HG03565 (cell line): Measurements from ENCODE around the gene ARMC8.

ENCODE experiments used
- ATAC-seq: cut with Tn5 transposase; IDR thresholded peaks from one replicate; pipeline ENCODE4 v1.9.1; 2021; ENCODE audit warnings: mild to moderate bottlenecking, moderate library complexity; ENCODE audit not compliant: unreplicated experiment

ARMC8 gene

GRCh38 chr3:138197524-138197923, 10.4 kb downstream of the ARMC8 start:
- ATAC-seq, result no peak

- peak; percentile 51 for ATAC-seq
Observed at GRCh38 chr3:138199851-138200250, 12.8 kb downstream of the ARMC8 start.

- ATAC-seq, result no peak
Observed at GRCh38 chr3:138200424-138200823, 13.3 kb downstream of the ARMC8 start.

GRCh38 chr3:138202945-138203701, 16.0 kb downstream of the ARMC8 start:
- no peak for ATAC-seq

GRCh38 chr3:138203938-138204337, 16.8 kb downstream of the ARMC8 start:
- no peak for ATAC-seq

GRCh38 chr3:138205527-138205926, 18.4 kb downstream of the ARMC8 start:
- ATAC-seq, result no peak

GRCh38 chr3:138206196-138206595, 19.1 kb downstream of the ARMC8 start:
- no peak for ATAC-seq

- ATAC-seq, result no peak
Observed at GRCh38 chr3:138210528-138210927, 23.4 kb downstream of the ARMC8 start.

- ATAC-seq, result no peak
Observed at GRCh38 chr3:138213398-138214085, 26.4 kb downstream of the ARMC8 start.

GRCh38 chr3:138219255-138219654, 32.2 kb downstream of the ARMC8 start:
- no peak for ATAC-seq

GRCh38 chr3:138220242-138220641, 33.1 kb downstream of the ARMC8 start:
- ATAC-seq, result no peak

- no peak for ATAC-seq
Observed at GRCh38 chr3:138220788-138221187, 33.7 kb downstream of the ARMC8 start.

GRCh38 chr3:138222131-138222941, 35.2 kb downstream of the ARMC8 start:
- no peak for ATAC-seq

- ATAC-seq, result no peak
Observed at GRCh38 chr3:138222942-138223287, 35.8 kb downstream of the ARMC8 start.

- ATAC-seq, result no peak
Observed at GRCh38 chr3:138227650-138228049, 40.5 kb downstream of the ARMC8 start.

GRCh38 chr3:138230525-138230924, 43.4 kb downstream of the ARMC8 start:
- ATAC-seq, result no peak

GRCh38 chr3:138232705-138233364, 45.7 kb downstream of the ARMC8 start:
- no peak for ATAC-seq

- no peak for ATAC-seq
Observed at GRCh38 chr3:138234401-138235179, 47.5 kb downstream of the ARMC8 start.

GRCh38 chr3:138238711-138239110, 51.6 kb downstream of the ARMC8 start:
- no peak for ATAC-seq

GRCh38 chr3:138241061-138241460, 54.0 kb downstream of the ARMC8 start:
- no peak for ATAC-seq
